GM10248 (cell line): Measurements from ENCODE around the gene TSPAN3.

Source experiments
- CTCF ChIA-PET: fragments of 300-600 bp; sonication (Branson Sonifier 250); formaldehyde crosslinking; extraction: SDS; loops from one replicate; lab custom pipeline; 2021; ENCODE audit warnings: antibody characterized with exemption; lab: Yijun Ruan, JAX
- POLR2A ChIA-PET: fragments of 350-650 bp; sonication (Branson Sonifier 250); formaldehyde crosslinking; extraction: SDS; loops from one replicate; lab custom pipeline; 2020; ENCODE audit warnings: antibody characterized with exemption; lab: Yijun Ruan, JAX
- DNase-seq: peaks from one replicate; pipeline ENCODE4 v3.0.0; 2012; ENCODE audit errors: extremely low spot score
- CTCF ChIP-seq: IDR thresholded peaks from 2 replicates; pipeline ENCODE4 v1.5.1; 2012; ENCODE audit warnings: mild to moderate bottlenecking, low read depth; ENCODE audit errors: extremely low read depth, missing control alignments, control extremely low read depth

TSPAN3 gene

GRCh38 chr15:77070495-77071304 lies at the start of gene TSPAN3:
Gene TSPAN3 (minus strand): TSS chr15:77071109. CDS start chr15:77070954, 155 bp downstream.
- CTCF ChIA-PET = no interaction called here
- peak; percentile 95 for DNase-seq
- POLR2A ChIA-PET = no interaction called here
- no peak for TF ChIP-seq CTCF

- TF ChIP-seq CTCF = no peak
- POLR2A ChIA-PET = no interaction called here
- CTCF ChIA-PET = interaction anchor here (1.3 to 6.8 kb wide), 6 partner anchors 15 to 429 kb away, joined by 3 to 102 read pairs (median 28); no protein-coding TSS in a partner anchor
- DNase-seq = no peak
Measured at GRCh38 chr15:77120576-77120975, 49.7 kb upstream of the TSPAN3 start.

GRCh38 chr15:77119446-77119845 lies 48.5 kb upstream of the TSPAN3 start:
- TF ChIP-seq CTCF = no peak
- ChIA-PET POLR2A (no interaction called here), CTCF (interaction anchor here (1.0 to 6.8 kb wide), 28 partner anchors 9 to 701 kb away, joined by 3 to 102 read pairs (median 5); no protein-coding TSS in a partner anchor)
- no peak for DNase-seq

GRCh38 chr15:77118882-77119321 lies 48.0 kb upstream of the TSPAN3 start:
- DNase-seq = peak; percentile 60
- CTCF ChIA-PET = interaction anchor here (0.8 to 6.8 kb wide), 34 partner anchors 9 to 701 kb away, joined by 3 to 102 read pairs (median 4); no protein-coding TSS in a partner anchor
- TF ChIP-seq CTCF = peak; percentile 81
- POLR2A ChIA-PET = no interaction called here

- CTCF ChIA-PET = interaction anchor here (1.6 to 3.2 kb wide), 2 partner anchors 11 to 428 kb away, joined by 3 to 24 read pairs; no protein-coding TSS in a partner anchor
- POLR2A ChIA-PET = no interaction called here
- TF ChIP-seq CTCF = no peak
- DNase-seq = no peak
Measured at GRCh38 chr15:77115179-77115578, 44.3 kb upstream of the TSPAN3 start.

GRCh38 chr15:77112838-77113504 lies 42.1 kb upstream of the TSPAN3 start:
- no peak for TF ChIP-seq CTCF
- CTCF ChIA-PET = interaction anchor here (0.8 to 3.2 kb wide), 5 partner anchors 13 to 430 kb away, joined by 3 to 24 read pairs (median 5); no protein-coding TSS in a partner anchor
- POLR2A ChIA-PET = no interaction called here
- DNase-seq = no peak
